ENCODE results near the gene DNMBP. TPM values are rescaled to one million over a fixed set of nuclear protein-coding genes. Genes with fewer than 3 reads are reported as not detected.

DNMBP gene
- total and polyA plus RNA-seq, 7 donors, result 15.0 to 21.6 (median 18.6) TPM

DNA sequence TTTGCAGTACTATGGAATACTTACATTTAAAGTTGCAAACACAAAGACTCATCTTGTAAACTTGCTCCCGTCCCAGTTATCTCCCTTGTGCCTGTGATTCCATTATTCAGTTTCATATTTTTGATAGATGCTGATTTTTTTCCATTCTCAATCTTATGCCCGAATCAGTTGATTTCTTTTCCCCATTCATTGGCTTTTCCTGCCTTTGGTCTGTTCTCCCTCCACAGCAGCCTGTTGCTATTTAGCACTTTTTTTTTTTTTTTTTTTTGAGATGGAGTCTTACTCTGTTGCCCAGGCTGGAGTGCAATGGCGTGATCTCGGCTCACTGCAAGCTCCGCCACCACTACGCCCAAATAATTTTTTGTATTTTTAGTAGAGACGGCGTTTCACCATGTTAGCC is 149.3 kb downstream of the DNMBP start:
- TF ChIP-seq, protein P1, sequence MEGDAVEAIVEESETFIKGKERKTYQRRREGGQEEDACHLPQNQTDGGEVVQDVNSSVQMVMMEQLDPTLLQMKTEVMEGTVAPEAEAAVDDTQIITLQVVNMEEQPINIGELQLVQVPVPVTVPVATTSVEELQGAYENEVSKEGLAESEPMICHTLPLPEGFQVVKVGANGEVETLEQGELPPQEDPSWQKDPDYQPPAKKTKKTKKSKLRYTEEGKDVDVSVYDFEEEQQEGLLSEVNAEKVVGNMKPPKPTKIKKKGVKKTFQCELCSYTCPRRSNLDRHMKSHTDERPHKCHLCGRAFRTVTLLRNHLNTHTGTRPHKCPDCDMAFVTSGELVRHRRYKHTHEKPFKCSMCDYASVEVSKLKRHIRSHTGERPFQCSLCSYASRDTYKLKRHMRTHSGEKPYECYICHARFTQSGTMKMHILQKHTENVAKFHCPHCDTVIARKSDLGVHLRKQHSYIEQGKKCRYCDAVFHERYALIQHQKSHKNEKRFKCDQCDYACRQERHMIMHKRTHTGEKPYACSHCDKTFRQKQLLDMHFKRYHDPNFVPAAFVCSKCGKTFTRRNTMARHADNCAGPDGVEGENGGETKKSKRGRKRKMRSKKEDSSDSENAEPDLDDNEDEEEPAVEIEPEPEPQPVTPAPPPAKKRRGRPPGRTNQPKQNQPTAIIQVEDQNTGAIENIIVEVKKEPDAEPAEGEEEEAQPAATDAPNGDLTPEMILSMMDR (IDR thresholded peaks at IDR 0.05), result no peak
- TF ChIP-seq POLR2AphosphoS5 (IDR thresholded peaks at IDR 0.05) (no peak), POLR2A (IDR thresholded peaks at IDR 0.05) (no peak), EP300 (IDR thresholded peaks at IDR 0.05) (no peak)

DNA sequence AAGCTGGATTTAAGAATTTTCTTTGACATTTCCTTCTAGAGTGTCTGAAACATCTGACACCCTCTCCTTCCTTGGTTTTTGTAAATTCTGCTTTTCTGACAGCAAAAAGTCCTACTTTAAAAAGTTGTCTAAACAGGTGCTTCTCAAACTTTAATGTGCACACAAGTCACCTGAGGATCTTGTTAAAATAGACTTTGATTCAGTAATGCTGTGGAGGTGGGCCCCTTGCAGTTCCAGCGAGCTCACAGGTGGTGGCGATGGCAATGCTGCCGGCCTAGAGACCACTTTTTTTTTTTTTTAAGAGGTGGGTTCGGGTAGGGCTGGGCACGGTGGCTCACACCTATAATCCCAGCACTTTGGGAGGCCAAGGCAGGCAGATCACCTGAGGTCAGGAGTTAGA is 150.2 kb downstream of the DNMBP start:
- TF ChIP-seq POLR2A (IDR thresholded peaks at IDR 0.05) (no peak), EP300 (IDR thresholded peaks at IDR 0.05) (no peak), POLR2AphosphoS5 (IDR thresholded peaks at IDR 0.05) (no peak)
- TF ChIP-seq, protein P1 (IDR thresholded peaks at IDR 0.05), result no peak
- DNase-seq, result no peak
- Histone ChIP-seq H3K4me1 (no peaks in the 10 kb centered on the region), H3K36me3 (no peaks in the 10 kb centered on the region), H3K9me3 (no peaks in the 10 kb centered on the region), H3K27me3 (no peaks in the 10 kb centered on the region), H3K4me3 (no peak overlapping the region), H3K27ac (no peak overlapping the region)
- intact Hi-C loops (cut with DNase I), result no loop called here
- WGBS, 2 donors, result 24 to 26% methylated on average over 5 of the region's 5 CpGs

More for the DNA sequence above, 149.3 kb downstream of the DNMBP start:
- Histone ChIP-seq H3K27ac (no peak overlapping the region), H3K9me3 (no peaks in the 10 kb centered on the region), H3K4me1 (no peaks in the 10 kb centered on the region), H3K36me3 (no peaks in the 10 kb centered on the region), H3K27me3 (no peaks in the 10 kb centered on the region), H3K4me3 (no peak overlapping the region)
- no peak for DNase-seq
- intact Hi-C loops (cut with DNase I), result no loop called here
- 96 to 97% methylated on average over 8 of the region's 8 CpGs for WGBS, 2 donors

DNA sequence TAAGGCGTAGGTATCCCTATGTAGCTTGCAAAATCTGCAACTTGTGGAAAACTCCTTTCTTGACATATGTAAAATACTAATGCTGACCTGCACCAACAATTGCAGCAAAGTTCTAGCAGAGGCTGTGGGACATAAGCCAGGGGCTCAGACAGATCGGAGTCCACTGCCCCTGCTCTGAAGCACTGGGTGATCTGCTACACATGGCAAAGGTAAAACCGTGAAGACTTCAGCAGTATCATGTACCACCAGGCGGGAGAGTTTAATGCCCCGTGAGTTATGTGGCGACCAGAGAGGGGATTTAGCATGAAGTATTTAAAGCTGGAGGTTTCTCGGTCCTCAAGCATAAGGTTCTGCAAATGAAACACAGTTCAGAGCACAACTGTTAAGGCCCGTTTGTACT is 150.9 kb downstream of the DNMBP start:
- no peaks in the 10 kb centered on the region for H3K27me3 ChIP-seq
- WGBS, 2 donors, result 91% methylated on average over 8 of the region's 8 CpGs
- no peak for DNase-seq
- H3K4me3 ChIP-seq, result no peak overlapping the region
- intact Hi-C loops (cut with DNase I), result no loop called here
- no peaks in the 10 kb centered on the region for H3K4me1 ChIP-seq
- no peak overlapping the region for H3K27ac ChIP-seq
- no peaks in the 10 kb centered on the region for H3K36me3 ChIP-seq
- no peaks in the 10 kb centered on the region for H3K9me3 ChIP-seq
- TF ChIP-seq, protein P1 (IDR thresholded peaks at IDR 0.05), result no peak
- TF ChIP-seq POLR2A (IDR thresholded peaks at IDR 0.05), result no peak
- no peak for TF ChIP-seq POLR2AphosphoS5 (IDR thresholded peaks at IDR 0.05)
- TF ChIP-seq EP300 (IDR thresholded peaks at IDR 0.05), result no peak

DNA sequence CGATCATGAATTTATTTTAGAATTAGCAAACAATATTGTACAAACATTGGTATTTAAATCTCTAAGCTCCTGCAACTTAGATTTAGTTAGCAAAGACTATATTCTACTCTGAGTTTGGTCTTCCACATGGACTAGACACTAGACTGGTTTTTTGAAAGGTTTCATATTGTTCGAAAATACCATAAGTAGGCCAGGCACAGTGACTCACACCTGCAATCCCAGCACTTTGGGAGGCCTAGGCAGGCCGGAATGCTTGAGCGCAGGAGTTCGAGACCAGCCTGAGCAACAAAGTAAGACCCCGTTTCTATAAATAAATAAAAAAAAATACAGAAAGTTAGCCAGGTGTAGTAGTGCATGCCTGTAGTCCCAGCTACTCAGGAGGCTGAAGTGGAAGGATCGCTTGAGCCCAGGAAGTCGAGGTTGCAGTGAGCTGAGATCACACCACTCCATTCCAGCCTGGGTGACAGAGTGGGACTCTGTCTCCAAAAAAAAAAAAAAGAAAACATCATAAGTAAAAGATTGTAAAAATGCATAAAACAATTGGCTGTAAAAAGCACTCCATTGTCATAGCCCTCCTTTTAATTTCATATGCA is 154.2 kb downstream of the DNMBP start:
- no peaks in the 10 kb centered on the region for H3K36me3 ChIP-seq
- no peaks in the 10 kb centered on the region for H3K4me1 ChIP-seq
- no peak overlapping the region for H3K27ac ChIP-seq
- 89 to 91% methylated on average over 8 of the region's 8 CpGs for whole genome bisulfite sequencing, 2 donors
- no peak overlapping the region for H3K4me3 ChIP-seq
- TF ChIP-seq POLR2AphosphoS5 (IDR thresholded peaks at IDR 0.05) (no peak), EP300 (IDR thresholded peaks at IDR 0.05) (no peak), POLR2A (IDR thresholded peaks at IDR 0.05) (no peak)
- TF ChIP-seq, protein P1 (IDR thresholded peaks at IDR 0.05), result no peak
- H3K27me3 ChIP-seq, result no peaks in the 10 kb centered on the region
- H3K9me3 ChIP-seq, result no peaks in the 10 kb centered on the region
- intact Hi-C loops (cut with DNase I), result no loop called here
- DNase-seq, result no peak

DNA sequence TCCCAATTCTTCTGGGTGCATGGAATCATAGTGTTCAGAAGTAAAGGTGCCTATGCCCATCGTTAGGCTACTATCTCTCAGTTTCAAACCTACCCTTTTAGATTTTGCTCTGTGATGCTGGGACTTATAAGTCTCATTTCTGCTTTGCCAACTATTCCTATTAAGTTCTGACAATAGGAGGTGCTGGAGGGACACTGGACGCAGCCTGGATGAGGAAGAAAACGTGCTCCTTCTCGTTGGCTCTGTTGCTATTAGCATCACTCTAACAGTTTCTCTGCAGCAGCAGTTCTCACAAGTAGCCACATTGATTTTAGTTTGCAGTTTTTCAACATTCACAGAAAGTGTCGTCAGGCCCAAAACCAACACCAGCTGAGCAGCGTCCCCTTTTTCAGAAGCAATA is 154.9 kb downstream of the DNMBP start:
- intact Hi-C loops (cut with DNase I), result no loop called here
- WGBS, 2 donors, result 63 to 67% methylated on average over 6 of the region's 6 CpGs
- H3K4me1 ChIP-seq, result peaks cover 0 to 5% (median 0%) of the 10 kb centered on the region in 4 donors

More for the DNA sequence above, 154.9 kb downstream of the DNMBP start:
- Histone ChIP-seq H3K27me3 (no peaks in the 10 kb centered on the region), H3K36me3 (no peaks in the 10 kb centered on the region), H3K4me3 (no peak overlapping the region), H3K9me3 (no peaks in the 10 kb centered on the region), H3K27ac (no peak overlapping the region)
- TF ChIP-seq POLR2A (IDR thresholded peaks at IDR 0.05) (no peak), EP300 (IDR thresholded peaks at IDR 0.05) (no peak), POLR2AphosphoS5 (IDR thresholded peaks at IDR 0.05) (no peak)
- TF ChIP-seq, protein P1 (IDR thresholded peaks at IDR 0.05), result peak in 3 of 4 experiments; percentile 31 to 35 (median 32)
- peak; percentile 75 for DNase-seq

Measured in sigmoid colon (tissue), 7 donors.